GM12878 (cell line): Measurements from ENCODE around the gene COL5A1. TPM values are rescaled to one million over a fixed set of nuclear protein-coding genes. Genes with fewer than 3 reads are reported as not detected.

Experiments used
- ATAC-seq: fragments of 200-7000 bp; cut with Tn5 transposase; 3 replicates; pipeline ENCODE4 v1.9.1; 2020; ENCODE audit warnings: mild to moderate bottlenecking, moderate library complexity
- BruUV-seq: library from RNA; stranded (reverse); fragments of 400-500 nt; replicated peaks from 2 replicates; lab custom pipeline; 2021; lab: Mats Ljungman, UMichigan
- CTCF ChIA-PET: fragments of 300-600 bp; sonication (Branson Sonifier 250); formaldehyde crosslinking; extraction: SDS; loops from one replicate; lab custom pipeline; 2021; ENCODE audit warnings: inconsistent platforms; lab: Yijun Ruan, JAX
- POLR2A ChIA-PET: fragments of 350-600 bp; formaldehyde crosslinking; extraction: SDS; loops from one replicate; lab custom pipeline; 2021; ENCODE audit warnings: inconsistent platforms; lab: Charles Lee
- RAD21 ChIA-PET: fragments of 300-600 bp; sonication (Branson Sonifier 250); formaldehyde crosslinking; loops from one replicate; lab custom pipeline; 2023; ENCODE audit warnings: antibody characterized with exemption; ENCODE audit not compliant: unreplicated experiment; lab: Charles Lee
- SMC1A ChIA-PET: fragments of 300-600 bp; sonication (Branson Sonifier 250); formaldehyde crosslinking; loops from one replicate; lab custom pipeline; 2023; ENCODE audit not compliant: unreplicated experiment, uncharacterized antibody; lab: Charles Lee
- DNase-seq: peaks from one replicate; pipeline ENCODE4 v3.0.0-alpha.2; 2011; ENCODE audit warnings: low read depth, low spot score
- FAIRE-seq: peaks from 3 replicates; lab custom pipeline; 2011; peaks lifted over from hg19 to GRCh38; lab: Jason Lieb, UNC
- H2AFZ ChIP-seq: 2 replicates; pipeline ENCODE4 v1.6.0; 2011; ENCODE audit warnings: low read depth, low read length, control low read depth; ENCODE audit not compliant: control insufficient read depth
- H3K27ac ChIP-seq: 2 replicates; pipeline ENCODE4 v1.5.1; 2011; ENCODE audit warnings: control low read depth; ENCODE audit not compliant: control insufficient read depth, insufficient read depth
- H3K27me3 ChIP-seq, 2 experiments: replicated peaks in 1 of 2; 2 replicates each; pipeline versions ENCODE4 v1.6.0 to v1.6.1; 2011; ENCODE audit warnings: low read length in 1 of 2; ENCODE audit not compliant: control insufficient read depth in 2 of 2, insufficient read depth in 2 of 2
- H3K36me3 ChIP-seq, 2 experiments: 2 replicates each; pipeline ENCODE4 v1.5.1; 2011; ENCODE audit warnings: low read length in 1 of 2; ENCODE audit not compliant: control insufficient read depth in 2 of 2, insufficient read depth in 2 of 2
- H3K4me1 ChIP-seq: 2 replicates; pipeline ENCODE4 v1.6.1; 2011; ENCODE audit warnings: mild to moderate bottlenecking, low read length, moderate library complexity, mixed read lengths; ENCODE audit not compliant: control insufficient read depth, insufficient read depth
- H3K4me2 ChIP-seq: 2 replicates; pipeline ENCODE4 v1.6.0; 2011; ENCODE audit warnings: control low read depth; ENCODE audit not compliant: control insufficient read depth, insufficient read depth
- H3K4me3 ChIP-seq: fragments of 200-600 bp; sonication (generic); 2 replicates; pipeline ENCODE4 v1.5.1; 2016
- H3K79me2 ChIP-seq: 2 replicates; pipeline ENCODE4 v1.6.0; 2011; ENCODE audit warnings: low read length; ENCODE audit not compliant: control insufficient read depth, insufficient read depth
- H3K9ac ChIP-seq: 2 replicates; pipeline ENCODE4 v1.8.0; 2011; ENCODE audit warnings: low read length, control low read depth, mixed read lengths; ENCODE audit not compliant: control insufficient read depth, insufficient read depth
- H3K9me3 ChIP-seq: replicated peaks from 3 replicates; pipeline ENCODE4 v1.5.1; 2011; ENCODE audit warnings: mild to moderate bottlenecking, low read length; ENCODE audit not compliant: control insufficient read depth, insufficient read depth
- H4K20me1 ChIP-seq: 2 replicates; pipeline ENCODE4 v1.6.0; 2011; ENCODE audit not compliant: control insufficient read depth, insufficient read depth
- BACH1 ChIP-seq: fragments of 450-650 bp; IDR thresholded peaks from 2 replicates; pipeline ENCODE4 v1.6.1; 2017; ENCODE audit warnings: mild to moderate bottlenecking, borderline replicate concordance
- IRF4 ChIP-seq: IDR thresholded peaks from 2 replicates; pipeline ENCODE4 v1.6.1; 2011; ENCODE audit warnings: low read depth, low read length
- MTA3 ChIP-seq: IDR thresholded peaks from 2 replicates; pipeline ENCODE4 v1.6.1; 2012; ENCODE audit warnings: low read length, inconsistent platforms, borderline replicate concordance
- MYC ChIP-seq: IDR thresholded peaks from 2 replicates; pipeline ENCODE4 v1.6.1; 2011; ENCODE audit warnings: mild to moderate bottlenecking, low read length, moderate library complexity, inconsistent platforms; ENCODE audit not compliant: insufficient read depth, insufficient replicate concordance, insufficient read length, severe bottlenecking
- POU2F2 ChIP-seq: IDR thresholded peaks from 3 replicates; pipeline ENCODE4 v1.6.1; 2011; ENCODE audit warnings: low read depth, mild to moderate bottlenecking, low read length, borderline replicate concordance
- SIX5 ChIP-seq: IDR thresholded peaks from 2 replicates; pipeline ENCODE4 v1.6.1; 2011; ENCODE audit warnings: mild to moderate bottlenecking, low read depth, low read length, moderate library complexity; ENCODE audit not compliant: severe bottlenecking
- TCF3 ChIP-seq: IDR thresholded peaks from 2 replicates; pipeline ENCODE4 v1.6.1; 2012; ENCODE audit warnings: low read depth, mild to moderate bottlenecking, low read length, borderline replicate concordance; ENCODE audit not compliant: insufficient read depth
- WGBS: methylation state at CpG from one replicate; pipeline ENCODE4 v1.1.6; 2016; ENCODE audit warnings: low lambda C conversion rate; ENCODE audit not compliant: insufficient replicate concordance, insufficient coverage; ENCODE audit errors: missing lambda C conversion rate; 5-methylcytosine and 5-hydroxymethylcytosine counted together
- in situ Hi-C: fragments of 300-500 bp; cut with MboI; formaldehyde crosslinking; loops from 9 replicates; pipeline ENCODE4 v1.14.3; 2018; ENCODE audit warnings: mixed read lengths
- intact Hi-C: fragments of 100-400 bp; cut with micrococcal nuclease; formaldehyde crosslinking; loops from one replicate; pipeline ENCODE4 v1.14.2; 2022; ENCODE audit not compliant: unreplicated experiment
- polyA plus RNA-seq, 11 experiments: library from polyadenylated mRNA; depleted of rRNA in 4 of 11; unstranded in 6 of 11; stranded (reverse) in 5 of 11; fragments of >200 nt; fragmentation: Nextera tagmentation in 4 of 11; fragmentation: Illumina TruSeq in 1 of 11; extraction: Ambion mirVana in 4 of 11; extraction: Trizol in 1 of 11; gene quantifications; 1 replicate in 1 of 11; 2 replicates in 10 of 11; pipeline versions ENCODE4 v1.2.1 to v1.2.3, GENCODE V29; 2011 to 2016; ENCODE audit warnings: inconsistent platforms in 2 of 11, missing spikeins in 2 of 11, low read depth in 1 of 11
- total RNA-seq, 4 experiments: library from RNA; depleted of rRNA in 3 of 4; stranded (reverse); fragments of >200 nt in 3 of 4; fragmentation: Illumina TruSeq in 1 of 4; extraction: Trizol in 1 of 4; gene quantifications; 2 replicates each; pipeline versions ENCODE4 v1.2.1 to v1.2.3, GENCODE V29; 2013 to 2021
- TF ChIP-seq, protein P1 (sequence below): fragments of 450-650 bp; IDR thresholded peaks from 2 replicates; pipeline ENCODE4 v1.6.1; 2016; ENCODE audit warnings: mild to moderate bottlenecking
- TF ChIP-seq, protein P2 (sequence below): fragments of 450-650 bp; IDR thresholded peaks from 2 replicates; pipeline ENCODE4 v1.6.1; 2016; ENCODE audit warnings: mild to moderate bottlenecking
- TF ChIP-seq, protein P3 (sequence below): fragments of 150-350 bp; IDR thresholded peaks from 2 replicates; pipeline ENCODE4 v1.6.1; 2014; ENCODE audit warnings: mild to moderate bottlenecking, low read depth, low read length

Gene COL5A1
- total and polyA plus RNA-seq, 10 of the 15 experiments (the other 5 are each of a cell fraction or from before 2014, with no cell fraction given), result under 0.01 to 0.15 (median 0.13) TPM; not detected in 4

DNA sequence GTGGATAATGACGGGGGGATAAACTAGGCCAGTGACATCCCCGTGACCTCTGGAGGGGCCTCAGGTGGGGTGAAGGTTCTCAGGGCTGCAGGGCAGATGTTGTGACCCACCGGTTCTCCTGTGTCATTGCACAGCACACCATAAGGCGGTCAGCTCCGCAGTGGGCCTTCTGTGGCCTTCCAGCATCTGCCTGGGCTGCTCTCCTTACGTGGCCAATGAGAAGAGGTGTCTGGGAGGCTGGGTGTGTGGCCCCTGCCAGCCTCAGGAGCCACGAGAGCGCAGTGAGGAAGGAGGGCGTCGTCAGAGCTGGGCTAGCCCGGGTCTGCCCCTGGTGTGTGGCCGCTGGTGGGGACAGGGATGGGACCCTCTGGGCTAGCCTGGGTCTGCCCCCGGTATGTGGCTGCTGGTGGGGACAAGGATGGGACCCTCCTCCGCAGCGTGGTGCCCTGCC, 48.7 kb downstream of the COL5A1 start:
- DNase-seq, result no peak
- H3K4me3 ChIP-seq, result no peak overlapping the region
- TF ChIP-seq IRF4, result no peak
- no peak for TF ChIP-seq POU2F2
- no peak for TF ChIP-seq TCF3
- TF ChIP-seq MYC, result no peak
- TF ChIP-seq SIX5, result no peak
- TF ChIP-seq, protein P1, sequence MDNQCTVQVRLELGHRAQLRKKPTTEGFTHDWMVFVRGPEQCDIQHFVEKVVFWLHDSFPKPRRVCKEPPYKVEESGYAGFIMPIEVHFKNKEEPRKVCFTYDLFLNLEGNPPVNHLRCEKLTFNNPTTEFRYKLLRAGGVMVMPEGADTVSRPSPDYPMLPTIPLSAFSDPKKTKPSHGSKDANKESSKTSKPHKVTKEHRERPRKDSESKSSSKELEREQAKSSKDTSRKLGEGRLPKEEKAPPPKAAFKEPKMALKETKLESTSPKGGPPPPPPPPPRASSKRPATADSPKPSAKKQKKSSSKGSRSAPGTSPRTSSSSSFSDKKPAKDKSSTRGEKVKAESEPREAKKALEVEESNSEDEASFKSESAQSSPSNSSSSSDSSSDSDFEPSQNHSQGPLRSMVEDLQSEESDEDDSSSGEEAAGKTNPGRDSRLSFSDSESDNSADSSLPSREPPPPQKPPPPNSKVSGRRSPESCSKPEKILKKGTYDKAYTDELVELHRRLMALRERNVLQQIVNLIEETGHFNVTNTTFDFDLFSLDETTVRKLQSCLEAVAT, result no peak
- TF ChIP-seq, protein P2, sequence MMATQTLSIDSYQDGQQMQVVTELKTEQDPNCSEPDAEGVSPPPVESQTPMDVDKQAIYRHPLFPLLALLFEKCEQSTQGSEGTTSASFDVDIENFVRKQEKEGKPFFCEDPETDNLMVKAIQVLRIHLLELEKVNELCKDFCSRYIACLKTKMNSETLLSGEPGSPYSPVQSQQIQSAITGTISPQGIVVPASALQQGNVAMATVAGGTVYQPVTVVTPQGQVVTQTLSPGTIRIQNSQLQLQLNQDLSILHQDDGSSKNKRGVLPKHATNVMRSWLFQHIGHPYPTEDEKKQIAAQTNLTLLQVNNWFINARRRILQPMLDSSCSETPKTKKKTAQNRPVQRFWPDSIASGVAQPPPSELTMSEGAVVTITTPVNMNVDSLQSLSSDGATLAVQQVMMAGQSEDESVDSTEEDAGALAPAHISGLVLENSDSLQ, result no peak
- no peak for TF ChIP-seq BACH1
- TF ChIP-seq, protein P3, sequence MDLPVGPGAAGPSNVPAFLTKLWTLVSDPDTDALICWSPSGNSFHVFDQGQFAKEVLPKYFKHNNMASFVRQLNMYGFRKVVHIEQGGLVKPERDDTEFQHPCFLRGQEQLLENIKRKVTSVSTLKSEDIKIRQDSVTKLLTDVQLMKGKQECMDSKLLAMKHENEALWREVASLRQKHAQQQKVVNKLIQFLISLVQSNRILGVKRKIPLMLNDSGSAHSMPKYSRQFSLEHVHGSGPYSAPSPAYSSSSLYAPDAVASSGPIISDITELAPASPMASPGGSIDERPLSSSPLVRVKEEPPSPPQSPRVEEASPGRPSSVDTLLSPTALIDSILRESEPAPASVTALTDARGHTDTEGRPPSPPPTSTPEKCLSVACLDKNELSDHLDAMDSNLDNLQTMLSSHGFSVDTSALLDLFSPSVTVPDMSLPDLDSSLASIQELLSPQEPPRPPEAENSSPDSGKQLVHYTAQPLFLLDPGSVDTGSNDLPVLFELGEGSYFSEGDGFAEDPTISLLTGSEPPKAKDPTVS, result no peak
- TF ChIP-seq MTA3, result no peak
- TF ChIP-seq, all 136 proteins: peak for 0
- no peak overlapping the region for H2AFZ ChIP-seq
- no peak for FAIRE-seq
- H4K20me1 ChIP-seq, result no peaks in the 10 kb centered on the region
- no peaks in the 10 kb centered on the region for H3K36me3 ChIP-seq
- no peak overlapping the region for H3K4me2 ChIP-seq
- no peak overlapping the region for H3K27ac ChIP-seq
- no peaks in the 10 kb centered on the region for H3K4me1 ChIP-seq
- H3K9ac ChIP-seq, result no peak overlapping the region
- POLR2A ChIA-PET, result no interaction called here
- peaks cover 0 to 2% of the 10 kb centered on the region in 2 experiments; a peak in 2 of 4 replicates for H3K27me3 ChIP-seq
- BruUV-seq, result no TSS peak
- 14% methylated on average over 15 of the region's 15 CpGs for WGBS
- intact Hi-C loops, result no loop called here
- no peaks in the 10 kb centered on the region for H3K9me3 ChIP-seq
- RAD21 ChIA-PET, result no interaction called here
- SMC1A ChIA-PET, result no interaction called here
- no peaks in the 10 kb centered on the region for H3K79me2 ChIP-seq
- ATAC-seq, result no peak
- CTCF ChIA-PET, result interaction anchor here (1.6 kb wide), 1 partner anchor 167 kb away, joined by 3 read pairs; no protein-coding TSS in a partner anchor
- in situ Hi-C loops, result loop anchor here (10.0 kb wide), 1 partner anchor 654 kb away; no protein-coding TSS in a partner anchor
